Stimulated activated naive CD8-positive, alpha-beta T cell treated with anti-CD3 and anti-CD28 coated beads, Interleukin-15, Interleukin-2, amounts not matched to agents 100 ng/mL and 50 ng/mL, for 24 hours (primary cell): Measurements from ENCODE around the gene MND1.

Experiments
- H3K27ac Mint-ChIP-seq: one replicate; pipeline ENCODE4 v1.8.0; 2021; ENCODE audit warnings: mild to moderate bottlenecking, mixed read lengths
- H3K27me3 Mint-ChIP-seq: one replicate; pipeline ENCODE4 v1.8.0; 2021; ENCODE audit warnings: mixed read lengths
- H3K36me3 Mint-ChIP-seq: one replicate; pipeline ENCODE4 v1.8.0; 2021; ENCODE audit warnings: low read depth, mixed read lengths
- H3K4me1 Mint-ChIP-seq: one replicate; pipeline ENCODE4 v1.8.0; 2021; ENCODE audit warnings: low read depth, mixed read lengths
- H3K4me3 Mint-ChIP-seq: one replicate; pipeline ENCODE4 v1.8.0; 2021; ENCODE audit warnings: mild to moderate bottlenecking, mixed read lengths
- H3K9me3 Mint-ChIP-seq: one replicate; pipeline ENCODE4 v1.8.0; 2021; ENCODE audit warnings: mixed read lengths

Gene MND1

GRCh38 chr4:153335665-153336064, 8.8 kb upstream of the MND1 start:
- no peaks in the 10 kb centered on the region for H3K9me3 Mint-ChIP-seq
- no peaks in the 10 kb centered on the region for H3K36me3 Mint-ChIP-seq
- peaks cover 4% of the 10 kb centered on the region for H3K27me3 Mint-ChIP-seq
- no peak overlapping the region for H3K27ac Mint-ChIP-seq
- no peaks in the 10 kb centered on the region for H3K4me1 Mint-ChIP-seq
- H3K4me3 Mint-ChIP-seq: no peak overlapping the region

- H3K27me3 Mint-ChIP-seq: peaks cover 12% of the 10 kb centered on the region
Observed at GRCh38 chr4:153337686-153338085, 6.8 kb upstream of the MND1 start.

GRCh38 chr4:153341575-153342090, 2.9 kb upstream of the MND1 start:
- Mint-ChIP-seq H3K36me3 (no peaks in the 10 kb centered on the region), H3K27me3 (peaks cover 17% of the 10 kb centered on the region), H3K9me3 (no peaks in the 10 kb centered on the region), H3K4me3 (no peak overlapping the region), H3K4me1 (peaks cover 18% of the 10 kb centered on the region), H3K27ac (no peak overlapping the region)

More at GRCh38 chr4:153337686-153338085, 6.8 kb upstream of the MND1 start:
- Mint-ChIP-seq H3K36me3 (no peaks in the 10 kb centered on the region), H3K27ac (no peak overlapping the region), H3K9me3 (no peaks in the 10 kb centered on the region), H3K4me3 (no peak overlapping the region), H3K4me1 (peaks cover 4% of the 10 kb centered on the region)

GRCh38 chr4:153342751-153343552, 1.5 kb upstream of the MND1 start:
- Mint-ChIP-seq H3K4me1 (peaks cover 27% of the 10 kb centered on the region), H3K9me3 (no peaks in the 10 kb centered on the region), H3K4me3 (peak overlapping the region; percentile 31), H3K27me3 (peaks cover 17% of the 10 kb centered on the region), H3K36me3 (peaks cover 6% of the 10 kb centered on the region), H3K27ac (no peak overlapping the region)

DNA sequence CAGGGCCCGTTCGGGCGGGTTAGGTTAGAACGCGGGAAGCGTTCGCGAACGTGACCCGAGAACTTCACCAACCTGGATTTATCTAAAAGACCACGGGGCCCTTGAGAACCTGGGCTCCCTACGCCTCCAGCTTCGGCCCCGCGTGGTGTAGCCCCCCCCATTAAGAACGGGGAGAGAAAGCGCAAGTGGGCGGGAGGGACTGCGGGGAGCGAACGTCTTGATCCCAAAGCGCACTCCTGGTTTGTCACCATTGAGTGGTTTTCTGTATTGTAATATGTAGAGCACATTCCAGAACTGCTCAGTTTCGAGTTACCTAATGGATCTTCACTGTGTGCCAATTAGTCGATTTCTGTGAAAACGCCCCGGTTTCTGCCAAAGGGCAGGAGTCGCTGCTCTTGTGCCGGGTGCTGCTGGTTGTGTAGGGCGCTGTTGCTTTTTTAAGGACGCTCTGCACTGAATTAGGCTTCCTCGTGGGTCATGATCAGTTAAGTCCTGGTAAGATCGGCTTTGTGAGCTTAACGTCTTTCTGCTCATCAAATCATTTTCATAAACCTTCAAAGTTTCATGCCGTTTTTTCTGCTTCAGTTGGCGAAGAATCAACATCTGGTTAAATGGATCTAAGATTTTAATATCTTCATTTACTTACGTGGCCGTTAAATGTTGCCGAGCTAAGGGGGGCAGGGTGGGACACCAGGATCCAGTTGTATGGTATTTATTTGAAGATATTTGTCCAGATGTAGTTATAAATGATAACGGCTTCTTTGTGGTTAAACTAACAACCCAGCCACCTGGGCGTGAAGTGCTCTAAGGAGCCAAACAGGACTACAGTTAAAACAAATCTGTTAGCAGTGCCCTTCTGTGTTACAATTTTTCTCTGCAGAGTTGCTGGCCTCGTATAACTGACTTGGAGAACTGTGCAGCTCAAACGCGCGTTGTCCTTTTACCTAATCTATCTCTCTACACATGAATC, 809 bp downstream of the MND1 start:
- Mint-ChIP-seq H3K4me1 (peaks cover 36% of the 10 kb centered on the region), H3K36me3 (peaks cover 21% of the 10 kb centered on the region), H3K27me3 (peaks cover 13% of the 10 kb centered on the region), H3K9me3 (no peaks in the 10 kb centered on the region), H3K4me3 (peak overlapping the region; percentile 98), H3K27ac (peak overlapping the region; percentile 95)

DNA sequence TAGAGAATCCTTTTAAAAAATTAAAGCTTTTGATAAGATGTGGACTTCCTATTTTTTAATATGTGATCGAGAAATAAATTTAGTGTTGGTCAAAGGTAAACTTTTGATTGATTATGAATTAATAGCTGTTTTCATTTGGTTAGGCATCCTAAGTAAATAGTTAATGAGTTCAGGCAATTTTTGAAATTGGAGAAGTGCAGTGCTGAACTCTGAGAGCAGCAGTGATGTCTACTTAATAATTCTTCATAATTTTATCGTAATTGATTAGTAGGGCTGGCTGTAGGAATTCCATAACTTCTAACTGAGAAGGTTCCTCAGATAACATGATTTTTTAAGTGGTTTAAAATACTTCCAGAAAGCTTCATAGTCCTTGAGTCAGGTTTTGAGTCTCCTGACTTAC, 1.5 kb downstream of the MND1 start:
- Mint-ChIP-seq H3K27ac (peak overlapping the region; percentile 95), H3K4me1 (peaks cover 36% of the 10 kb centered on the region), H3K36me3 (peaks cover 27% of the 10 kb centered on the region), H3K4me3 (peak overlapping the region; percentile 98), H3K27me3 (peaks cover 13% of the 10 kb centered on the region), H3K9me3 (no peaks in the 10 kb centered on the region)

- Mint-ChIP-seq H3K36me3 (peaks cover 31% of the 10 kb centered on the region), H3K27me3 (peaks cover 9% of the 10 kb centered on the region), H3K9me3 (no peaks in the 10 kb centered on the region), H3K4me3 (peak overlapping the region; percentile 29), H3K27ac (no peak overlapping the region), H3K4me1 (peaks cover 34% of the 10 kb centered on the region)
Observed at GRCh38 chr4:153346563-153346962, 2.1 kb downstream of the MND1 start.

GRCh38 chr4:153347117-153347516, 2.6 kb downstream of the MND1 start:
- H3K4me1 Mint-ChIP-seq: peaks cover 33% of the 10 kb centered on the region
- H3K9me3 Mint-ChIP-seq: no peaks in the 10 kb centered on the region
- H3K4me3 Mint-ChIP-seq: no peak overlapping the region
- no peak overlapping the region for H3K27ac Mint-ChIP-seq
- peaks cover 31% of the 10 kb centered on the region for H3K36me3 Mint-ChIP-seq
- H3K27me3 Mint-ChIP-seq: peaks cover 8% of the 10 kb centered on the region

DNA sequence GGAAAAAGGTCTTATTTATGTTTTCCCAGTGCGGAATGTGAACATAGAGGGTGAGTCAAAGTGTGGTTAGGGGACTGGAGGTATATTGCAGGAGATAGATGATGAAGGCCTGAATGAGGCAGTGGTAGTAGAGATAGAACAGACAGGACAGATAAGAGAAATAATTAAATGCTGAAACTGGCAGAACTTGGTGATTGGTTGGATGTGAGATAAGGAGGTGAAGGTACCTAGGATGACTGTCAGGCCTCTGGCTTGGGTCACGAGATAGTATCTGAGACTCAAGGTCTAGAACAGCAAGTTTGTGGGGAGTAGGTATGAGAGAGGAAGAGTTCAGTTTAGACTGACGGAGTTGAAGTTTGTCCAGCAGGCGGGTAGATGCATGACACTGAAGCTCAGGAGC, 3.5 kb downstream of the MND1 start:
- no peak overlapping the region for H3K4me3 Mint-ChIP-seq
- no peaks in the 10 kb centered on the region for H3K9me3 Mint-ChIP-seq
- peaks cover 39% of the 10 kb centered on the region for H3K36me3 Mint-ChIP-seq
- peaks cover 33% of the 10 kb centered on the region for H3K4me1 Mint-ChIP-seq
- peaks cover 5% of the 10 kb centered on the region for H3K27me3 Mint-ChIP-seq
- H3K27ac Mint-ChIP-seq: peak overlapping the region; percentile 4

- peaks cover 33% of the 10 kb centered on the region for H3K4me1 Mint-ChIP-seq
- H3K27me3 Mint-ChIP-seq: no peaks in the 10 kb centered on the region
- no peak overlapping the region for H3K4me3 Mint-ChIP-seq
- H3K27ac Mint-ChIP-seq: peak overlapping the region; percentile 32
- peaks cover 43% of the 10 kb centered on the region for H3K36me3 Mint-ChIP-seq
- no peaks in the 10 kb centered on the region for H3K9me3 Mint-ChIP-seq
Observed at GRCh38 chr4:153349206-153349805, 4.8 kb downstream of the MND1 start.

DNA sequence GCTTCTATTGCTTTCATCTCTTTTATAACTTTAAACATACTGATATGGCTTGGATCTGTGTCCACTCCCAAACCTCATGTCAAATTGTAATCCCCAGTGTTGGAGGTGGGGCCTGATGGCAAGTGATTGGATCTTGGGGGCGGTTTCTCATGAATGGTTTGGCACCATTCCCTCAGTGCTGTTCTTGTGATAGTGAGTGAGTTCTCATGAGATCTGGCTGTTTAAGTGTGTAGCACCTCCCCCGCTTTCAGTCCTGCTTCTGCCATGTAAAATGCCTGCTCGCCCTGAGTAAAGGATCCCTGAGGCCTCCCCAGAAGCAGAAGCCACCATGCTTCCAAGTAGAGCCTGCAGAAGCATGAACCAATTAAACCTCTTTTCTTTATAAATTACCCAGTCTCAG, 17.7 kb downstream of the MND1 start:
- H3K27ac Mint-ChIP-seq: no peak overlapping the region
- H3K27me3 Mint-ChIP-seq: no peaks in the 10 kb centered on the region
- H3K4me1 Mint-ChIP-seq: peaks cover 23% of the 10 kb centered on the region
- peaks cover 3% of the 10 kb centered on the region for H3K9me3 Mint-ChIP-seq
- H3K4me3 Mint-ChIP-seq: no peak overlapping the region
- H3K36me3 Mint-ChIP-seq: peaks cover 86% of the 10 kb centered on the region

- no peak overlapping the region for H3K27ac Mint-ChIP-seq
- H3K4me1 Mint-ChIP-seq: peaks cover 26% of the 10 kb centered on the region
- H3K27me3 Mint-ChIP-seq: no peaks in the 10 kb centered on the region
- H3K9me3 Mint-ChIP-seq: peaks cover 3% of the 10 kb centered on the region
- peaks cover 87% of the 10 kb centered on the region for H3K36me3 Mint-ChIP-seq
- H3K4me3 Mint-ChIP-seq: no peak overlapping the region
Observed at GRCh38 chr4:153364061-153364460, 19.6 kb downstream of the MND1 start.

DNA sequence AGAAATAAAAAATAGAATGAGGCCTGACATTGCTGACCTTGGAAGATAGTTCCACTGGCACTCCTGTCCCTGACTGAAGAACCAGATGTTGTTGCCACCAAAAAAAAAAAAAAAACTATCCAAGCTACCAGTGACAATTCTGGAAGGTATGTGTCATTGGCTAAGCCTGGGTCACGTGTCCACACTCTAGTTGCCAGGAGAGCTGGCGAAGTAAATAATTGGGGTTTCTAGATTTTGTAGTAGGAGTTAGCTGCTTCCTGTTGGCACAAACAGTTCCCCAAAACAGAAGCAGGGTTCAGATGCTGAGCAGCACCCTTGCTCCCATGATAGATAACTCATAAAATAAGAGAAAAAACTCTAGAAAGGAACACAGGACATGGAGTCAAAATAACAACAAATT, 20.5 kb downstream of the MND1 start:
- peaks cover 87% of the 10 kb centered on the region for H3K36me3 Mint-ChIP-seq
- H3K27me3 Mint-ChIP-seq: no peaks in the 10 kb centered on the region
- no peak overlapping the region for H3K27ac Mint-ChIP-seq
- peaks cover 26% of the 10 kb centered on the region for H3K4me1 Mint-ChIP-seq
- H3K9me3 Mint-ChIP-seq: peaks cover 3% of the 10 kb centered on the region
- no peak overlapping the region for H3K4me3 Mint-ChIP-seq

- H3K36me3 Mint-ChIP-seq: peaks cover 93% of the 10 kb centered on the region
- no peaks in the 10 kb centered on the region for H3K27me3 Mint-ChIP-seq
- no peak overlapping the region for H3K27ac Mint-ChIP-seq
- H3K4me1 Mint-ChIP-seq: peaks cover 26% of the 10 kb centered on the region
- H3K4me3 Mint-ChIP-seq: no peak overlapping the region
- peaks cover 3% of the 10 kb centered on the region for H3K9me3 Mint-ChIP-seq
Observed at GRCh38 chr4:153366486-153366885, 22.0 kb downstream of the MND1 start.
